HepG2 (cell line): ENCODE measurements around the gene PRKCZ. TPM values are rescaled to one million over a fixed set of nuclear protein-coding genes. Genes with fewer than 3 reads are reported as not detected.
A peak's percentile ranks its signal among the peaks of the same experiment; 100 is the strongest.

Source experiments
- ARID4A ChIP-seq: sonication (generic); formaldehyde crosslinking; IDR thresholded peaks from 2 replicates; pipeline ENCODE4 v1.5.0; 2020; ENCODE audit warnings: mild to moderate bottlenecking, missing genetic modification reagents, borderline replicate concordance
- HDAC1 ChIP-seq: sonication (generic); formaldehyde crosslinking; IDR thresholded peaks from 2 replicates; pipeline ENCODE4 v1.5.1; 2020; ENCODE audit warnings: mild to moderate bottlenecking, missing genetic modification reagents
- HDAC6 ChIP-seq: fragments of 200-600 bp; sonication (generic); IDR thresholded peaks from 2 replicates; pipeline ENCODE4 v1.7.0; 2017; ENCODE audit warnings: mild to moderate bottlenecking, antibody characterized with exemption, low read length, low read depth
- IRF9 ChIP-seq: sonication (generic); formaldehyde crosslinking; IDR thresholded peaks from 2 replicates; pipeline ENCODE4 v1.8.0; 2022; ENCODE audit warnings: missing genetic modification reagents, mild to moderate bottlenecking, borderline replicate concordance
- PATZ1 ChIP-seq: sonication (generic); formaldehyde crosslinking; IDR thresholded peaks from 2 replicates; pipeline ENCODE4 v1.4.0; 2020; ENCODE audit warnings: missing genetic modification reagents
- ZBTB8A ChIP-seq: sonication (generic); formaldehyde crosslinking; IDR thresholded peaks from 2 replicates; pipeline ENCODE4 v1.4.0; 2020; ENCODE audit warnings: mild to moderate bottlenecking, low read depth, missing genetic modification reagents, borderline replicate concordance
- ZNF296 ChIP-seq: sonication (generic); formaldehyde crosslinking; conservative IDR thresholded peaks from 2 replicates; pipeline ENCODE4 v1.5.0; 2020; ENCODE audit warnings: mild to moderate bottlenecking, missing genetic modification reagents
- ZNF619 ChIP-seq: sonication (generic); formaldehyde crosslinking; IDR thresholded peaks from 2 replicates; pipeline ENCODE4 v1.4.0; 2020; ENCODE audit warnings: mild to moderate bottlenecking, missing genetic modification reagents
- polyA plus RNA-seq, 8 experiments: library from polyadenylated mRNA; depleted of rRNA in 3 of 8; stranded (reverse) in 7 of 8; unstranded in 1 of 8; fragments of >200 nt; fragmentation: Illumina TruSeq in 4 of 8; extraction: Trizol in 4 of 8; gene quantifications; 2 replicates each; pipeline versions ENCODE4 v1.2.1 to v1.2.3, GENCODE V29; 2011 to 2016; ENCODE audit warnings: low read depth in 4 of 8, missing spikeins in 1 of 8, mixed read lengths in 1 of 8; ENCODE audit not compliant: insufficient read depth in 1 of 8
- total RNA-seq, 5 experiments: library from RNA; depleted of rRNA; stranded (reverse); fragments of >200 nt; fragmentation: Illumina TruSeq; extraction: Trizol; gene quantifications; 2 replicates each; pipeline ENCODE4 v1.2.3, GENCODE V29; 2016; ENCODE audit warnings: low read depth in 1 of 5
- TF ChIP-seq, protein P1 (sequence below): sonication (generic); formaldehyde crosslinking; IDR thresholded peaks from 2 replicates; pipeline ENCODE4 v1.9.0; 2021; ENCODE audit warnings: mild to moderate bottlenecking, missing genetic modification reagents
- TF ChIP-seq, protein P2 (sequence below): sonication (generic); formaldehyde crosslinking; conservative IDR thresholded peaks from 2 replicates; pipeline ENCODE4 v1.8.0; 2022; ENCODE audit warnings: mild to moderate bottlenecking, moderate library complexity, missing genetic modification reagents

PRKCZ gene
- total and polyA plus RNA-seq, 2 of the 13 experiments (the other 11 are each of a cell fraction or from before 2014, with no cell fraction given), result 34.7 to 85.2 TPM

DNA sequence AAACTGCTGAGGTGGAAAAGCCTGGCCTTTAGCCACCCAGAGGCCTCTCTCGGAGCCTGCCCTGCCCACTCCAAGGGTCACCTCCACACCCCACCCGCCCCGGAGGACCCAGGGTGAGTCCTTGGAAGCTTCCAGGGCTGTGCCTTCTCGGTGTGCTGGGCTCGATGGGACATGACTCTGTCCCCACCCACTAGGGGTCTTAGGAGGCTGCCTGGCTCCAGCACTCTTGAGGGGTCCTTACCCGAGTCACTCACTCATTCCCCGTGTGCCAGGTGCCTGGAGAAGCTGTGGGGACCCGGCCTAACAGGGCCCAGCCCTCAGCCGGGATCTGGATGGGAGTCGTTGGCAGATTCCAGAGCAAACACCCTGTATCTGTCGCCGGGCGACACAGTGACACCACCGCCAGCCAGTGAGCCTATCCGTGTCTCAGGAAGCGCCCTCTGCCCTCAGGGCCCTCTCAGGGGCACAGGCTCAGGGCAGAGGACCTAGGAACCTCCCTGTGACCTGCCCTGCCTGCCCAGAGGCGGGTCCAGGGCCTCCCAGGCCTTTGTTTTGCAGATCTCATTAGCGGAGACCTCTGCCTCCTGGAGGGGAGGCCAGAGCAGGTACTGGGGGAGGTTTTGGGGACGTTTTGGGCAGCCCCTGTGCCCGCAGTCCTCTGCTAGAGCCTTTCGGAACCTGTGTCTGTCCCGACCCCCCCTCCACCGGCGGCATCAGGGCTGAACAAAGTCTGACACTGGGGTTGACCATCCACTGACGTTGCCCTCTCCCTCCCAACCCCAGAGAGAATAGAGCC is 3.1 kb upstream of the PRKCZ start (continued):
- TF ChIP-seq, protein P1, sequence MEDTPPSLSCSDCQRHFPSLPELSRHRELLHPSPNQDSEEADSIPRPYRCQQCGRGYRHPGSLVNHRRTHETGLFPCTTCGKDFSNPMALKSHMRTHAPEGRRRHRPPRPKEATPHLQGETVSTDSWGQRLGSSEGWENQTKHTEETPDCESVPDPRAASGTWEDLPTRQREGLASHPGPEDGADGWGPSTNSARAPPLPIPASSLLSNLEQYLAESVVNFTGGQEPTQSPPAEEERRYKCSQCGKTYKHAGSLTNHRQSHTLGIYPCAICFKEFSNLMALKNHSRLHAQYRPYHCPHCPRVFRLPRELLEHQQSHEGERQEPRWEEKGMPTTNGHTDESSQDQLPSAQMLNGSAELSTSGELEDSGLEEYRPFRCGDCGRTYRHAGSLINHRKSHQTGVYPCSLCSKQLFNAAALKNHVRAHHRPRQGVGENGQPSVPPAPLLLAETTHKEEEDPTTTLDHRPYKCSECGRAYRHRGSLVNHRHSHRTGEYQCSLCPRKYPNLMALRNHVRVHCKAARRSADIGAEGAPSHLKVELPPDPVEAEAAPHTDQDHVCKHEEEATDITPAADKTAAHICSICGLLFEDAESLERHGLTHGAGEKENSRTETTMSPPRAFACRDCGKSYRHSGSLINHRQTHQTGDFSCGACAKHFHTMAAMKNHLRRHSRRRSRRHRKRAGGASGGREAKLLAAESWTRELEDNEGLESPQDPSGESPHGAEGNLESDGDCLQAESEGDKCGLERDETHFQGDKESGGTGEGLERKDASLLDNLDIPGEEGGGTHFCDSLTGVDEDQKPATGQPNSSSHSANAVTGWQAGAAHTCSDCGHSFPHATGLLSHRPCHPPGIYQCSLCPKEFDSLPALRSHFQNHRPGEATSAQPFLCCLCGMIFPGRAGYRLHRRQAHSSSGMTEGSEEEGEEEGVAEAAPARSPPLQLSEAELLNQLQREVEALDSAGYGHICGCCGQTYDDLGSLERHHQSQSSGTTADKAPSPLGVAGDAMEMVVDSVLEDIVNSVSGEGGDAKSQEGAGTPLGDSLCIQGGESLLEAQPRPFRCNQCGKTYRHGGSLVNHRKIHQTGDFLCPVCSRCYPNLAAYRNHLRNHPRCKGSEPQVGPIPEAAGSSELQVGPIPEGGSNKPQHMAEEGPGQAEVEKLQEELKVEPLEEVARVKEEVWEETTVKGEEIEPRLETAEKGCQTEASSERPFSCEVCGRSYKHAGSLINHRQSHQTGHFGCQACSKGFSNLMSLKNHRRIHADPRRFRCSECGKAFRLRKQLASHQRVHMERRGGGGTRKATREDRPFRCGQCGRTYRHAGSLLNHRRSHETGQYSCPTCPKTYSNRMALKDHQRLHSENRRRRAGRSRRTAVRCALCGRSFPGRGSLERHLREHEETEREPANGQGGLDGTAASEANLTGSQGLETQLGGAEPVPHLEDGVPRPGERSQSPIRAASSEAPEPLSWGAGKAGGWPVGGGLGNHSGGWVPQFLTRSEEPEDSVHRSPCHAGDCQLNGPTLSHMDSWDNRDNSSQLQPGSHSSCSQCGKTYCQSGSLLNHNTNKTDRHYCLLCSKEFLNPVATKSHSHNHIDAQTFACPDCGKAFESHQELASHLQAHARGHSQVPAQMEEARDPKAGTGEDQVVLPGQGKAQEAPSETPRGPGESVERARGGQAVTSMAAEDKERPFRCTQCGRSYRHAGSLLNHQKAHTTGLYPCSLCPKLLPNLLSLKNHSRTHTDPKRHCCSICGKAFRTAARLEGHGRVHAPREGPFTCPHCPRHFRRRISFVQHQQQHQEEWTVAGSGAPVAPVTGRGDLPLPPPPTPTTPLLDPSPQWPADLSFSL (CRISPR knock-in tag), result no peak
- TF ChIP-seq ARID4A (CRISPR knock-in tag), result peak; percentile 29; the same call in 1 of the 2 replicates
- TF ChIP-seq, protein P2, sequence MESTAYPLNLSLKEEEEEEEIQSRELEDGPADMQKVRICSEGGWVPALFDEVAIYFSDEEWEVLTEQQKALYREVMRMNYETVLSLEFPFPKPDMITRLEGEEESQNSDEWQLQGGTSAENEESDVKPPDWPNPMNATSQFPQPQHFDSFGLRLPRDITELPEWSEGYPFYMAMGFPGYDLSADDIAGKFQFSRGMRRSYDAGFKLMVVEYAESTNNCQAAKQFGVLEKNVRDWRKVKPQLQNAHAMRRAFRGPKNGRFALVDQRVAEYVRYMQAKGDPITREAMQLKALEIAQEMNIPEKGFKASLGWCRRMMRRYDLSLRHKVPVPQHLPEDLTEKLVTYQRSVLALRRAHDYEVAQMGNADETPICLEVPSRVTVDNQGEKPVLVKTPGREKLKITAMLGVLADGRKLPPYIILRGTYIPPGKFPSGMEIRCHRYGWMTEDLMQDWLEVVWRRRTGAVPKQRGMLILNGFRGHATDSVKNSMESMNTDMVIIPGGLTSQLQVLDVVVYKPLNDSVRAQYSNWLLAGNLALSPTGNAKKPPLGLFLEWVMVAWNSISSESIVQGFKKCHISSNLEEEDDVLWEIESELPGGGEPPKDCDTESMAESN (CRISPR knock-in tag), result no peak; the same call in 1 of the 2 replicates
- TF ChIP-seq ZNF619, result peak; percentile 48; the same call in 1 of the 2 replicates
- no peak for TF ChIP-seq ZNF296 (CRISPR knock-in tag)
- TF ChIP-seq ZBTB8A (CRISPR knock-in tag), result no peak
- TF ChIP-seq PATZ1 (CRISPR knock-in tag), result peak; percentile 56; the same call in 1 of the 2 replicates
- TF ChIP-seq HDAC6, result no peak
- TF ChIP-seq HDAC1 (CRISPR knock-in tag), result peak; percentile 76; the same call in 1 of the 2 replicates
- TF ChIP-seq IRF9 (CRISPR knock-in tag), result no peak
